ENCODE results near the gene CACNG3.

CACNG3 gene

DNA sequence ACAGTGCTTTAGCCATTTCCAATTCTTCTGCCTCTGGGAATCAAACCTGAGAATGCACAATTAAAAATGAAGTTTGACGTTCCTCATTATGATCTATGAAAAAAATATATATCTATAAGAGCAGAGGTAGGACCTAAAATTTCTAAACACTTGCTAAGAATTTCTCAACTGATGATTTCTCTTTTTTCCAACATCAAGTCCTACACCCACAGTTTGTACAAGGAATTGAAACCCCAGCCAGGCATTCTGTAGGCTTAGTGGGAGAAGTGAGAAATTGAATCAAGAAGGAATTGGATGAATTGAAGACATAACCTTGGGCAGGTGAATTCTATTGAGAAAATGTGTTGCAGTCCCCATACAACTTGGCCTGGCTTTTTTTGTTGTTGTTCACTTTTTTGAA lies 2.7 kb downstream of the CACNG3 start:
- Histone ChIP-seq H3K18ac (ENCODE audit: low read depth in 1 of 2, low read length in 2 of 2) (no peak overlapping the region), H3K4me1 (ENCODE audit: control insufficient read depth, insufficient read depth, low read depth, low read length) (no peaks in the 10 kb centered on the region), H3K36me3 (ENCODE audit: control insufficient read depth in 1 of 2, insufficient read depth in 2 of 2, low read depth in 1 of 2, low read length in 2 of 2) (no peaks in the 10 kb centered on the region), H3K4me2 (ENCODE audit: low read length, poor library complexity, severe bottlenecking) (no peak overlapping the region), H2BK120ac (ENCODE audit: low read depth, low read length) (no peak overlapping the region), H4K8ac (ENCODE audit: low read length) (no peak overlapping the region), H3K27ac (ENCODE audit: low read length, poor library complexity, severe bottlenecking) (no peak overlapping the region), H3K23ac (ENCODE audit: low read length in 2 of 2) (no peak overlapping the region), H3K9ac (ENCODE audit: low read length) (no peak overlapping the region), H2AK5ac (ENCODE audit: low read length, severe bottlenecking) (no peak overlapping the region), H2BK12ac (ENCODE audit: low read length in 2 of 2) (no peak overlapping the region), H2AFZ (ENCODE audit: low read depth, low read length) (no peak overlapping the region), H3K4ac (ENCODE audit: low read depth in 1 of 2, low read length in 2 of 2) (no peak overlapping the region), H2BK5ac (ENCODE audit: low read depth, low read length, poor library complexity, severe bottlenecking) (no peak overlapping the region), H3K14ac (ENCODE audit: low read length in 2 of 2) (no peak overlapping the region), H2BK15ac (ENCODE audit: low read depth, poor library complexity, severe bottlenecking) (no peak overlapping the region), H3K79me1 (replicated peaks; ENCODE audit: low read length, poor library complexity, severe bottlenecking) (no peaks in the 10 kb centered on the region), H4K91ac (ENCODE audit: low read length) (no peak overlapping the region), H3K27me3 (ENCODE audit: control insufficient read depth in 1 of 2, insufficient read depth in 1 of 2, low read length in 2 of 2) (peaks cover 0 to 10% of the 10 kb centered on the region in 2 experiments), H3K4me3 (ENCODE audit: insufficient read depth in 1 of 2, low read depth in 1 of 2, low read length in 2 of 2) (no peak overlapping the region), H3K9me3 (ENCODE audit: control insufficient read depth, low read length) (no peaks in the 10 kb centered on the region)
- WGBS = no CpG with 5 or more reads among the region's 1 CpG
- DNase-seq = no peak

DNA sequence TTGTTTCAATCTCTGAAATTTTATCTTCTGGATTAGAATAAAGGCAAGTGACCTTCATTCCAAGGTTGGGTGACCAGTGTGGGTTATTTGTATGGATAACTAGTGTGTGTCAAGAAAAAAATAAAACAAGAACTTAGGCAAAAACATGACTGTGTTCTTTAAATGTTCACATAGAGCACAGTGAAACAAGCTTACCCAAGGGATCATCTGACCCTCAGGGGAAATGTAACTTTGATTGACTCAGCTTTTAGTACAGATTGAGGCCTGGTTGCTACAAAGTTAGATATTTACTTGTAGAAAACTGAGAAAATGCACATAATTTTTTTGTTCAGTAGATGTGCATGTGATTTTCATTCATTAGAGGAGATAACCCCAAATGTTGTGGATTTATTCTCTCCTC lies 6.7 kb downstream of the CACNG3 start:
- Histone ChIP-seq H3K9ac (ENCODE audit: low read length) (no peak overlapping the region), H3K18ac (ENCODE audit: low read depth in 1 of 2, low read length in 2 of 2) (no peak overlapping the region), H2BK15ac (ENCODE audit: low read depth, poor library complexity, severe bottlenecking) (no peak overlapping the region), H3K9me3 (ENCODE audit: control insufficient read depth, low read length) (no peaks in the 10 kb centered on the region), H4K91ac (ENCODE audit: low read length) (no peak overlapping the region), H3K23ac (ENCODE audit: low read length in 2 of 2) (no peak overlapping the region), H3K4me1 (ENCODE audit: control insufficient read depth, insufficient read depth, low read depth, low read length) (no peaks in the 10 kb centered on the region), H3K27me3 (ENCODE audit: control insufficient read depth in 1 of 2, insufficient read depth in 1 of 2, low read length in 2 of 2) (no peaks in the 10 kb centered on the region), H3K4me3 (ENCODE audit: insufficient read depth in 1 of 2, low read depth in 1 of 2, low read length in 2 of 2) (no peak overlapping the region), H2BK120ac (ENCODE audit: low read depth, low read length) (no peak overlapping the region), H3K4ac (ENCODE audit: low read depth in 1 of 2, low read length in 2 of 2) (no peak overlapping the region), H4K8ac (ENCODE audit: low read length) (no peak overlapping the region), H3K79me1 (replicated peaks; ENCODE audit: low read length, poor library complexity, severe bottlenecking) (no peaks in the 10 kb centered on the region), H3K27ac (ENCODE audit: low read length, poor library complexity, severe bottlenecking) (no peak overlapping the region), H3K4me2 (ENCODE audit: low read length, poor library complexity, severe bottlenecking) (no peak overlapping the region), H3K36me3 (ENCODE audit: control insufficient read depth in 1 of 2, insufficient read depth in 2 of 2, low read depth in 1 of 2, low read length in 2 of 2) (no peaks in the 10 kb centered on the region), H2AK5ac (ENCODE audit: low read length, severe bottlenecking) (no peak overlapping the region), H3K14ac (ENCODE audit: low read length in 2 of 2) (no peak overlapping the region), H2AFZ (ENCODE audit: low read depth, low read length) (no peak overlapping the region), H2BK12ac (ENCODE audit: low read length in 2 of 2) (no peak overlapping the region), H2BK5ac (ENCODE audit: low read depth, low read length, poor library complexity, severe bottlenecking) (no peak overlapping the region)
- DNase-seq = no peak

DNA sequence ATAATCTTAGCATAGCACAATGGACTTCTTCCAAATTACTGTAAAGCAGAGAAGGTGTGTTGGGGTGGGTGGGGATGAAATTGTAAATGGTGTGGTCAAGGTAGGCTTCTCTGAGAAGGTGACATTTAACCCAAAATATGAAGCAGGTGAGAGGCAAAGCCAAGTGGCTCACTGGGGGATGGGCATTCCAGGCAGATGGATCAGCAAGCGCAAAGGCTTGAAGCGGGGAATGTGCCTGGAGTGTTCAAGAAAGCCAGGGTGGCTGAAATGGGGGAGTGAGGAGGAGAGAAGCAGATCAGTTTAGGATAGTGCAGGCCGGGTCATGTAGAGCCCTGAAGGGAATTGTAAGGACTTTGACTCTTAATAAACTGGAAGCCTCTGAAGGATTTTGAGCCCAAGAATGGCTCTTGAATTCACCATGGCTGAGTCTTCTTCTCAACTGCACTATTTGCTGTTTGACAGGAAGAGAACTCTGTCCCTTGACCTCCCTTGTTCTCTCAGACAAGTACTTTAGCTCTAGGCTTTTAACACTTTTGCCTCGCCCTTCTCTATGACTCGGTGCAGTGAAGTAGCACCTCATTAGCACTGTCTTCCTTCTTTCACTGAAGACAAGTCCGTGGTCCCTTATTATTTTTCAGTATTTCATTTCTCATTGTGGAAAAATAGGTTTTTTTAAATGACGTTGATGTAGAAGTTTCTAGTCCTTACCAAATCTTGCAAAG lies 14.7 kb downstream of the CACNG3 start:
- H3K23ac ChIP-seq (ENCODE audit: low read length in 2 of 2) = no peak overlapping the region
- no peaks in the 10 kb centered on the region for H3K9me3 ChIP-seq (ENCODE audit: control insufficient read depth, low read length)
- H2BK5ac ChIP-seq (ENCODE audit: low read depth, low read length, poor library complexity, severe bottlenecking) = no peak overlapping the region
- no peak overlapping the region for H4K8ac ChIP-seq (ENCODE audit: low read length)
- no peak overlapping the region for H3K18ac ChIP-seq (ENCODE audit: low read depth in 1 of 2, low read length in 2 of 2)
- no peaks in the 10 kb centered on the region for H3K4me1 ChIP-seq (ENCODE audit: control insufficient read depth, insufficient read depth, low read depth, low read length)
- no peak overlapping the region for H4K91ac ChIP-seq (ENCODE audit: low read length)
- H3K4me3 ChIP-seq (ENCODE audit: insufficient read depth in 1 of 2, low read depth in 1 of 2, low read length in 2 of 2) = no peak overlapping the region
- H3K27me3 ChIP-seq (ENCODE audit: control insufficient read depth in 1 of 2, insufficient read depth in 1 of 2, low read length in 2 of 2) = peaks cover 0 to 2% of the 10 kb centered on the region in 2 experiments
- no peak overlapping the region for H2BK12ac ChIP-seq (ENCODE audit: low read length in 2 of 2)
- DNase-seq = no peak
- H3K14ac ChIP-seq (ENCODE audit: low read length in 2 of 2) = no peak overlapping the region
- no peak overlapping the region for H2BK120ac ChIP-seq (ENCODE audit: low read depth, low read length)
- no peak overlapping the region for H2BK15ac ChIP-seq (ENCODE audit: low read depth, poor library complexity, severe bottlenecking)
- H3K27ac ChIP-seq (ENCODE audit: low read length, poor library complexity, severe bottlenecking) = no peak overlapping the region
- H3K9ac ChIP-seq (ENCODE audit: low read length) = no peak overlapping the region
- H3K4me2 ChIP-seq (ENCODE audit: low read length, poor library complexity, severe bottlenecking) = no peak overlapping the region
- H3K79me1 ChIP-seq (replicated peaks; ENCODE audit: low read length, poor library complexity, severe bottlenecking) = no peaks in the 10 kb centered on the region
- no peak overlapping the region for H3K4ac ChIP-seq (ENCODE audit: low read depth in 1 of 2, low read length in 2 of 2)
- H3K36me3 ChIP-seq (ENCODE audit: control insufficient read depth in 1 of 2, insufficient read depth in 2 of 2, low read depth in 1 of 2, low read length in 2 of 2) = no peaks in the 10 kb centered on the region
- WGBS = 68% methylated on average over 5 of the region's 7 CpGs
- H2AFZ ChIP-seq (ENCODE audit: low read depth, low read length) = no peak overlapping the region
- no peak overlapping the region for H2AK5ac ChIP-seq (ENCODE audit: low read length, severe bottlenecking)

DNA sequence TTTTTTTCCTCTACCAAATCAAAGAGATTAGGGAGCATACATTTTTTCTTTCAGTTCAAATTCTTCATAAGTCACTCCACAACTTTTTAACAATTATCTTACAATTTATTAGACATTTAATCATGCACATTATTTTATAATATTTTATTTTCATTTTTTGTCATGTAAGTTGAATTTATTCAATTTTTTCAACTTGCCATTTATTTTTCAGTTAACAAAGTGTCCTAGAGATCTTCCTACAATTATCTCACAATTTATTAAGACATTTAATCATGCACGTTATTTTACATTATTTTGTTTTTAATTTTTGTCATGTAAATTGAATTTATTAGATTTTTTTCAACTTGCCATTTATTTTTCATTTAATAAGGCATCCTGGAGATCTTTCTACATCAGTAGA lies 16.2 kb downstream of the CACNG3 start:
- Histone ChIP-seq H3K4ac (ENCODE audit: low read depth in 1 of 2, low read length in 2 of 2) (no peak overlapping the region), H3K36me3 (ENCODE audit: control insufficient read depth in 1 of 2, insufficient read depth in 2 of 2, low read depth in 1 of 2, low read length in 2 of 2) (no peaks in the 10 kb centered on the region), H3K27ac (ENCODE audit: low read length, poor library complexity, severe bottlenecking) (no peak overlapping the region), H2BK12ac (ENCODE audit: low read length in 2 of 2) (no peak overlapping the region), H3K4me3 (ENCODE audit: insufficient read depth in 1 of 2, low read depth in 1 of 2, low read length in 2 of 2) (no peak overlapping the region), H2BK120ac (ENCODE audit: low read depth, low read length) (no peak overlapping the region), H2BK5ac (ENCODE audit: low read depth, low read length, poor library complexity, severe bottlenecking) (no peak overlapping the region), H3K9me3 (ENCODE audit: control insufficient read depth, low read length) (no peaks in the 10 kb centered on the region), H3K9ac (ENCODE audit: low read length) (no peak overlapping the region), H3K4me2 (ENCODE audit: low read length, poor library complexity, severe bottlenecking) (no peak overlapping the region), H2BK15ac (ENCODE audit: low read depth, poor library complexity, severe bottlenecking) (no peak overlapping the region), H3K23ac (ENCODE audit: low read length in 2 of 2) (no peak overlapping the region), H3K18ac (ENCODE audit: low read depth in 1 of 2, low read length in 2 of 2) (no peak overlapping the region), H3K4me1 (ENCODE audit: control insufficient read depth, insufficient read depth, low read depth, low read length) (no peaks in the 10 kb centered on the region), H3K27me3 (ENCODE audit: control insufficient read depth in 1 of 2, insufficient read depth in 1 of 2, low read length in 2 of 2) (peaks cover 0 to 2% of the 10 kb centered on the region in 2 experiments), H2AK5ac (ENCODE audit: low read length, severe bottlenecking) (no peak overlapping the region), H4K91ac (ENCODE audit: low read length) (no peak overlapping the region), H4K8ac (ENCODE audit: low read length) (no peak overlapping the region), H3K14ac (ENCODE audit: low read length in 2 of 2) (no peak overlapping the region), H3K79me1 (replicated peaks; ENCODE audit: low read length, poor library complexity, severe bottlenecking) (no peaks in the 10 kb centered on the region), H2AFZ (ENCODE audit: low read depth, low read length) (no peak overlapping the region)
- DNase-seq = no peak
- no CpG with 5 or more reads among the region's 1 CpG for WGBS
